ENCODE measurements around the gene MUCL3. TPM values are rescaled to one million over a fixed set of nuclear protein-coding genes. Genes with fewer than 3 reads are reported as not detected.
A peak's percentile ranks its signal among the peaks of the same experiment; 100 is the strongest.

Gene MUCL3
- total and polyA plus RNA-seq, 2 of the 8 experiments (the other 6 are each of a cell fraction or from before 2014, with no cell fraction given): 0.15 to 0.37 TPM

DNA sequence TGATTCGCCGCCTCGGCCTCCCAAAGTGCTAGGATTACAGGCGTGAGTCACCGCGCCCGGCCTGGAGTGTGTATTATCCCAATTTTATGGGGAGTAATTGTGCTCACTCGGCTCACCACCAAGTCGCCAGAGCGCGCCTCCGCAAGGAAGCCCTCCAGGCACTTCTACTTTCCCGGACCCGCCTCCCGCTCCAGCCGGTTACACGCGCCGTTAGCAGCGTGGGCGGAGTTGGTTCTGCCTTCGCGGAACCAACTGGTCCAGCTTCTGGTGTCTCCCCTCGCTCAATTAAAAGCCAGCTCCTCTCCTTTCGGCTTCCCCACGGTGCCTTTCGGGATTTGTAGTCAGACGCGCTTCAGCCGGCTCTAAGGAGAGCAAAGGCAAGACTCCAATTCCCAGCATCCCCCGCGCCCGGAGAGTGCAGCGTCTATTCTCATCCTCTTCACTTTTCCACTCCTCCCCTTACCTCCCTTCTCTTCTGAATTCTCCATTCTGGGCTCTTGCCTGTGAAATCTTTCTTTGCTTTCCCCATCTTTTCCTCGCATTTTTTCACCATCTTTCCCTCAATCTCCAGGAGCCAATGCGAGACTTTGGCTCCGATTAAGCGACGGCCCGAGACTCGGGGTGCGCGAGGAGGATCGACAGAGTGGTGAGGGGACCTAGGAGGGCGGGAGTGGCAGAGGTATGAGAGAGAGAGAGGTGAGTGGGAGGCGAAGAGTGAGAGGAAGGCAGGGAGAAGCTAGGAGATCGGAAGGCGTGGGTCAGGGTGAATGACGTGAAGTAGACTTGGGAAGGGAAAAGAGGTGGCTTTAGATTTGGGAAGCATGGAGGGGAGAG, 32.8 kb upstream of the MUCL3 start, which contains the start of gene GTF2H4 (continued):
- TF ChIP-seq, protein P1, sequence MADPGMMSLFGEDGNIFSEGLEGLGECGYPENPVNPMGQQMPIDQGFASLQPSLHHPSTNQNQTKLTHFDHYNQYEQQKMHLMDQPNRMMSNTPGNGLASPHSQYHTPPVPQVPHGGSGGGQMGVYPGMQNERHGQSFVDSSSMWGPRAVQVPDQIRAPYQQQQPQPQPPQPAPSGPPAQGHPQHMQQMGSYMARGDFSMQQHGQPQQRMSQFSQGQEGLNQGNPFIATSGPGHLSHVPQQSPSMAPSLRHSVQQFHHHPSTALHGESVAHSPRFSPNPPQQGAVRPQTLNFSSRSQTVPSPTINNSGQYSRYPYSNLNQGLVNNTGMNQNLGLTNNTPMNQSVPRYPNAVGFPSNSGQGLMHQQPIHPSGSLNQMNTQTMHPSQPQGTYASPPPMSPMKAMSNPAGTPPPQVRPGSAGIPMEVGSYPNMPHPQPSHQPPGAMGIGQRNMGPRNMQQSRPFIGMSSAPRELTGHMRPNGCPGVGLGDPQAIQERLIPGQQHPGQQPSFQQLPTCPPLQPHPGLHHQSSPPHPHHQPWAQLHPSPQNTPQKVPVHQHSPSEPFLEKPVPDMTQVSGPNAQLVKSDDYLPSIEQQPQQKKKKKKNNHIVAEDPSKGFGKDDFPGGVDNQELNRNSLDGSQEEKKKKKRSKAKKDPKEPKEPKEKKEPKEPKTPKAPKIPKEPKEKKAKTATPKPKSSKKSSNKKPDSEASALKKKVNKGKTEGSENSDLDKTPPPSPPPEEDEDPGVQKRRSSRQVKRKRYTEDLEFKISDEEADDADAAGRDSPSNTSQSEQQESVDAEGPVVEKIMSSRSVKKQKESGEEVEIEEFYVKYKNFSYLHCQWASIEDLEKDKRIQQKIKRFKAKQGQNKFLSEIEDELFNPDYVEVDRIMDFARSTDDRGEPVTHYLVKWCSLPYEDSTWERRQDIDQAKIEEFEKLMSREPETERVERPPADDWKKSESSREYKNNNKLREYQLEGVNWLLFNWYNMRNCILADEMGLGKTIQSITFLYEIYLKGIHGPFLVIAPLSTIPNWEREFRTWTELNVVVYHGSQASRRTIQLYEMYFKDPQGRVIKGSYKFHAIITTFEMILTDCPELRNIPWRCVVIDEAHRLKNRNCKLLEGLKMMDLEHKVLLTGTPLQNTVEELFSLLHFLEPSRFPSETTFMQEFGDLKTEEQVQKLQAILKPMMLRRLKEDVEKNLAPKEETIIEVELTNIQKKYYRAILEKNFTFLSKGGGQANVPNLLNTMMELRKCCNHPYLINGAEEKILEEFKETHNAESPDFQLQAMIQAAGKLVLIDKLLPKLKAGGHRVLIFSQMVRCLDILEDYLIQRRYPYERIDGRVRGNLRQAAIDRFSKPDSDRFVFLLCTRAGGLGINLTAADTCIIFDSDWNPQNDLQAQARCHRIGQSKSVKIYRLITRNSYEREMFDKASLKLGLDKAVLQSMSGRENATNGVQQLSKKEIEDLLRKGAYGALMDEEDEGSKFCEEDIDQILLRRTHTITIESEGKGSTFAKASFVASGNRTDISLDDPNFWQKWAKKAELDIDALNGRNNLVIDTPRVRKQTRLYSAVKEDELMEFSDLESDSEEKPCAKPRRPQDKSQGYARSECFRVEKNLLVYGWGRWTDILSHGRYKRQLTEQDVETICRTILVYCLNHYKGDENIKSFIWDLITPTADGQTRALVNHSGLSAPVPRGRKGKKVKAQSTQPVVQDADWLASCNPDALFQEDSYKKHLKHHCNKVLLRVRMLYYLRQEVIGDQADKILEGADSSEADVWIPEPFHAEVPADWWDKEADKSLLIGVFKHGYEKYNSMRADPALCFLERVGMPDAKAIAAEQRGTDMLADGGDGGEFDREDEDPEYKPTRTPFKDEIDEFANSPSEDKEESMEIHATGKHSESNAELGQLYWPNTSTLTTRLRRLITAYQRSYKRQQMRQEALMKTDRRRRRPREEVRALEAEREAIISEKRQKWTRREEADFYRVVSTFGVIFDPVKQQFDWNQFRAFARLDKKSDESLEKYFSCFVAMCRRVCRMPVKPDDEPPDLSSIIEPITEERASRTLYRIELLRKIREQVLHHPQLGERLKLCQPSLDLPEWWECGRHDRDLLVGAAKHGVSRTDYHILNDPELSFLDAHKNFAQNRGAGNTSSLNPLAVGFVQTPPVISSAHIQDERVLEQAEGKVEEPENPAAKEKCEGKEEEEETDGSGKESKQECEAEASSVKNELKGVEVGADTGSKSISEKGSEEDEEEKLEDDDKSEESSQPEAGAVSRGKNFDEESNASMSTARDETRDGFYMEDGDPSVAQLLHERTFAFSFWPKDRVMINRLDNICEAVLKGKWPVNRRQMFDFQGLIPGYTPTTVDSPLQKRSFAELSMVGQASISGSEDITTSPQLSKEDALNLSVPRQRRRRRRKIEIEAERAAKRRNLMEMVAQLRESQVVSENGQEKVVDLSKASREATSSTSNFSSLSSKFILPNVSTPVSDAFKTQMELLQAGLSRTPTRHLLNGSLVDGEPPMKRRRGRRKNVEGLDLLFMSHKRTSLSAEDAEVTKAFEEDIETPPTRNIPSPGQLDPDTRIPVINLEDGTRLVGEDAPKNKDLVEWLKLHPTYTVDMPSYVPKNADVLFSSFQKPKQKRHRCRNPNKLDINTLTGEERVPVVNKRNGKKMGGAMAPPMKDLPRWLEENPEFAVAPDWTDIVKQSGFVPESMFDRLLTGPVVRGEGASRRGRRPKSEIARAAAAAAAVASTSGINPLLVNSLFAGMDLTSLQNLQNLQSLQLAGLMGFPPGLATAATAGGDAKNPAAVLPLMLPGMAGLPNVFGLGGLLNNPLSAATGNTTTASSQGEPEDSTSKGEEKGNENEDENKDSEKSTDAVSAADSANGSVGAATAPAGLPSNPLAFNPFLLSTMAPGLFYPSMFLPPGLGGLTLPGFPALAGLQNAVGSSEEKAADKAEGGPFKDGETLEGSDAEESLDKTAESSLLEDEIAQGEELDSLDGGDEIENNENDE (IDR thresholded peaks at IDR 0.05; ENCODE audit: insufficient replicate concordance, low read length): no peak
- peak; percentile 49; the same call in 1 of the 2 replicates for TF ChIP-seq GABPA (IDR thresholded peaks at IDR 0.05; ENCODE audit: borderline replicate concordance, insufficient read depth, low read length)
- TF ChIP-seq JUN (IDR thresholded peaks at IDR 0.05; ENCODE audit: low read depth, low read length): no peak
- no peak for TF ChIP-seq TCF12 (IDR thresholded peaks at IDR 0.05; ENCODE audit: low read depth, low read length)
- TF ChIP-seq POLR2A (IDR thresholded peaks at IDR 0.05; ENCODE audit: control extremely low read depth in 1 of 2, low read depth in 2 of 2, low read length in 2 of 2): peak in 1 of 2 experiments; percentile 63; a peak in 2 of 3 replicates
- TF ChIP-seq SUZ12 (IDR thresholded peaks at IDR 0.05; ENCODE audit: low read length): no peak
- TF ChIP-seq EP300 (IDR thresholded peaks at IDR 0.05; ENCODE audit: borderline replicate concordance in 1 of 2, low read depth in 2 of 2, low read length in 2 of 2): no peak
- TF ChIP-seq SP4 (IDR thresholded peaks at IDR 0.05; ENCODE audit: low read length): peak; percentile 79
- no peak for TF ChIP-seq MAFK (IDR thresholded peaks at IDR 0.05; ENCODE audit: low read depth, low read length)
- TF ChIP-seq ZNF274 (IDR thresholded peaks at IDR 0.05; ENCODE audit: borderline replicate concordance, extremely low read depth, low read length): no peak

Measured in H1 (cell line).